HepG2 (cell line): Measurements from ENCODE around the gene PSMA3. TPM values are rescaled to one million over a fixed set of nuclear protein-coding genes. Genes with fewer than 3 reads are reported as not detected.

Source experiments
- ATF2 ChIP-seq: sonication (generic); formaldehyde crosslinking; IDR thresholded peaks from 2 replicates; pipeline ENCODE4 v1.4.0; 2020; ENCODE audit warnings: missing genetic modification reagents
- ATM ChIP-seq: fragments of 450-650 bp; IDR thresholded peaks from 2 replicates; pipeline ENCODE4 v1.7.1; 2017; ENCODE audit warnings: mild to moderate bottlenecking, borderline replicate concordance
- EP300 ChIP-seq, 3 experiments: sonication (generic) in 1 of 3; formaldehyde crosslinking in 1 of 3; IDR thresholded peaks; 2 replicates each; pipeline versions ENCODE4 v1.5.1 to v1.6.1; 2011 to 2020; ENCODE audit warnings: low read depth in 2 of 3, low read length in 2 of 3, borderline replicate concordance in 1 of 3, improper control_type of control experiment in 1 of 3, mild to moderate bottlenecking in 1 of 3, missing genetic modification reagents in 1 of 3, moderate library complexity in 1 of 3
- GFI1 ChIP-seq: sonication (generic); formaldehyde crosslinking; IDR thresholded peaks from 2 replicates; pipeline ENCODE4 v1.5.0; 2020; ENCODE audit warnings: missing genetic modification reagents, mild to moderate bottlenecking, borderline replicate concordance
- HNF4G ChIP-seq, 2 experiments: sonication (generic) in 1 of 2; formaldehyde crosslinking in 1 of 2; IDR thresholded peaks; 2 replicates each; pipeline versions ENCODE4 v1.4.0 to v1.6.1; 2011 to 2020; ENCODE audit warnings: borderline replicate concordance in 2 of 2, low read depth in 2 of 2, mild to moderate bottlenecking in 2 of 2, low read length in 1 of 2, missing genetic modification reagents in 1 of 2, moderate library complexity in 1 of 2
- MLX ChIP-seq: IDR thresholded peaks from 2 replicates; pipeline ENCODE4 v1.6.1; 2016
- NONO ChIP-seq, 2 experiments: fragments of 450-650 bp in 1 of 2; sonication (generic) in 1 of 2; formaldehyde crosslinking in 1 of 2; IDR thresholded peaks in 1 of 2; conservative IDR thresholded peaks in 1 of 2; 2 replicates each; pipeline versions ENCODE4 v1.6.1 to v1.8.0; 2017 to 2022; ENCODE audit warnings: mild to moderate bottlenecking in 1 of 2, missing genetic modification reagents in 1 of 2, moderate library complexity in 1 of 2
- RBFOX2 ChIP-seq: fragments of 200-400 bp; formaldehyde crosslinking; IDR thresholded peaks from 2 replicates; pipeline ENCODE4 v1.6.1; 2017; ENCODE audit warnings: low read depth, mild to moderate bottlenecking, low read length
- SIX4 ChIP-seq: sonication (generic); formaldehyde crosslinking; IDR thresholded peaks from 2 replicates; pipeline ENCODE4 v1.4.0; 2020; ENCODE audit warnings: missing genetic modification reagents
- SMAD1 ChIP-seq: sonication (generic); formaldehyde crosslinking; IDR thresholded peaks from 2 replicates; pipeline ENCODE4 v1.4.0; 2020; ENCODE audit warnings: missing genetic modification reagents, low read depth, mild to moderate bottlenecking, borderline replicate concordance
- TARDBP ChIP-seq: sonication (generic); formaldehyde crosslinking; IDR thresholded peaks from 2 replicates; pipeline ENCODE4 v1.8.0; 2022; ENCODE audit warnings: mild to moderate bottlenecking, missing genetic modification reagents
- ZNF556 ChIP-seq: sonication (generic); formaldehyde crosslinking; IDR thresholded peaks from 2 replicates; pipeline ENCODE4 v1.4.0; 2020; ENCODE audit warnings: mild to moderate bottlenecking, missing genetic modification reagents, borderline replicate concordance
- polyA plus RNA-seq, 8 experiments: library from polyadenylated mRNA; depleted of rRNA in 3 of 8; stranded (reverse) in 7 of 8; unstranded in 1 of 8; fragments of >200 nt; fragmentation: Illumina TruSeq in 4 of 8; extraction: Trizol in 4 of 8; gene quantifications; 2 replicates each; pipeline versions ENCODE4 v1.2.1 to v1.2.3, GENCODE V29; 2011 to 2016; ENCODE audit warnings: low read depth in 4 of 8, missing spikeins in 1 of 8, mixed read lengths in 1 of 8; ENCODE audit not compliant: insufficient read depth in 1 of 8
- total RNA-seq, 5 experiments: library from RNA; depleted of rRNA; stranded (reverse); fragments of >200 nt; fragmentation: Illumina TruSeq; extraction: Trizol; gene quantifications; 2 replicates each; pipeline ENCODE4 v1.2.3, GENCODE V29; 2016; ENCODE audit warnings: low read depth in 1 of 5
- TF ChIP-seq, protein P1 (sequence below): sonication (generic); formaldehyde crosslinking; IDR thresholded peaks from 2 replicates; pipeline ENCODE4 v1.4.0; 2020; ENCODE audit warnings: mild to moderate bottlenecking, missing genetic modification reagents
- TF ChIP-seq, protein P2 (sequence below): sonication (generic); formaldehyde crosslinking; IDR thresholded peaks from 2 replicates; pipeline ENCODE4 v1.4.0; 2020; ENCODE audit warnings: missing genetic modification reagents, borderline replicate concordance
- TF ChIP-seq, protein P3 (sequence below): sonication (generic); formaldehyde crosslinking; IDR thresholded peaks from 2 replicates; pipeline ENCODE4 v1.4.0; 2020; ENCODE audit warnings: missing genetic modification reagents, borderline replicate concordance

The PSMA3 gene
- total and polyA plus RNA-seq, 2 of the 13 experiments (the other 11 are each of a cell fraction or from before 2014, with no cell fraction given) = 232 to 275 TPM

- TF ChIP-seq, protein P1, sequence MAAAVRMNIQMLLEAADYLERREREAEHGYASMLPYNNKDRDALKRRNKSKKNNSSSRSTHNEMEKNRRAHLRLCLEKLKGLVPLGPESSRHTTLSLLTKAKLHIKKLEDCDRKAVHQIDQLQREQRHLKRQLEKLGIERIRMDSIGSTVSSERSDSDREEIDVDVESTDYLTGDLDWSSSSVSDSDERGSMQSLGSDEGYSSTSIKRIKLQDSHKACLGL (CRISPR knock-in tag) = no peak
- TF ChIP-seq, protein P2, sequence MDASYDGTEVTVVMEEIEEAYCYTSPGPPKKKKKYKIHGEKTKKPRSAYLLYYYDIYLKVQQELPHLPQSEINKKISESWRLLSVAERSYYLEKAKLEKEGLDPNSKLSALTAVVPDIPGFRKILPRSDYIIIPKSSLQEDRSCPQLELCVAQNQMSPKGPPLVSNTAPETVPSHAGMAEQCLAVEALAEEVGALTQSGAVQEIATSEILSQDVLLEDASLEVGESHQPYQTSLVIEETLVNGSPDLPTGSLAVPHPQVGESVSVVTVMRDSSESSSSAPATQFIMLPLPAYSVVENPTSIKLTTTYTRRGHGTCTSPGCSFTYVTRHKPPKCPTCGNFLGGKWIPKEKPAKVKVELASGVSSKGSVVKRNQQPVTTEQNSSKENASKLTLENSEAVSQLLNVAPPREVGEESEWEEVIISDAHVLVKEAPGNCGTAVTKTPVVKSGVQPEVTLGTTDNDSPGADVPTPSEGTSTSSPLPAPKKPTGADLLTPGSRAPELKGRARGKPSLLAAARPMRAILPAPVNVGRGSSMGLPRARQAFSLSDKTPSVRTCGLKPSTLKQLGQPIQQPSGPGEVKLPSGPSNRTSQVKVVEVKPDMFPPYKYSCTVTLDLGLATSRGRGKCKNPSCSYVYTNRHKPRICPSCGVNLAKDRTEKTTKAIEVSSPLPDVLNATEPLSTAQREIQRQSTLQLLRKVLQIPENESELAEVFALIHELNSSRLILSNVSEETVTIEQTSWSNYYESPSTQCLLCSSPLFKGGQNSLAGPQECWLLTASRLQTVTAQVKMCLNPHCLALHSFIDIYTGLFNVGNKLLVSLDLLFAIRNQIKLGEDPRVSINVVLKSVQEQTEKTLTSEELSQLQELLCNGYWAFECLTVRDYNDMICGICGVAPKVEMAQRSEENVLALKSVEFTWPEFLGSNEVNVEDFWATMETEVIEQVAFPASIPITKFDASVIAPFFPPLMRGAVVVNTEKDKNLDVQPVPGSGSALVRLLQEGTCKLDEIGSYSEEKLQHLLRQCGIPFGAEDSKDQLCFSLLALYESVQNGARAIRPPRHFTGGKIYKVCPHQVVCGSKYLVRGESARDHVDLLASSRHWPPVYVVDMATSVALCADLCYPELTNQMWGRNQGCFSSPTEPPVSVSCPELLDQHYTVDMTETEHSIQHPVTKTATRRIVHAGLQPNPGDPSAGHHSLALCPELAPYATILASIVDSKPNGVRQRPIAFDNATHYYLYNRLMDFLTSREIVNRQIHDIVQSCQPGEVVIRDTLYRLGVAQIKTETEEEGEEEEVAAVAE (CRISPR knock-in tag) = peak; percentile 84; the same call in 1 of the 2 replicates
- TF ChIP-seq NONO (IDR thresholded peaks at IDR 0.05) (no peak), NONO (CRISPR knock-in tag; conservative IDR thresholded peaks at IDR 0.05) (0 out of 2 replicates have a peak, but pooled peaks have one; percentile 20), ZNF556 (peak; percentile 46; the same call in 1 of the 2 replicates), MLX (CRISPR knock-in tag) (no peak), SMAD1 (CRISPR knock-in tag) (no peak), GFI1 (peak; percentile 59; the same call in 1 of the 2 replicates), HNF4G (IDR thresholded peaks at IDR 0.05; ENCODE audit: borderline replicate concordance, low read depth, low read length) (peak; percentile 76), HNF4G (CRISPR knock-in tag; IDR thresholded peaks at IDR 0.05; ENCODE audit: borderline replicate concordance, low read depth) (no peak), ATM (no peak), RBFOX2 (no peak), TARDBP (peak; percentile 52; the same call in 1 of the 2 replicates), EP300 (IDR thresholded peaks at IDR 0.05; ENCODE audit: low read depth in 2 of 2, low read length in 2 of 2) (peak in 1 of 2 experiments; percentile 70; a peak in 2 of 4 replicates), EP300 (CRISPR knock-in tag; IDR thresholded peaks at IDR 0.05; ENCODE audit: borderline replicate concordance) (no peak), SIX4 (CRISPR knock-in tag) (peak; percentile 71), ATF2 (CRISPR knock-in tag) (peak; percentile 40; the same call in 1 of the 2 replicates)
- TF ChIP-seq, protein P3, sequence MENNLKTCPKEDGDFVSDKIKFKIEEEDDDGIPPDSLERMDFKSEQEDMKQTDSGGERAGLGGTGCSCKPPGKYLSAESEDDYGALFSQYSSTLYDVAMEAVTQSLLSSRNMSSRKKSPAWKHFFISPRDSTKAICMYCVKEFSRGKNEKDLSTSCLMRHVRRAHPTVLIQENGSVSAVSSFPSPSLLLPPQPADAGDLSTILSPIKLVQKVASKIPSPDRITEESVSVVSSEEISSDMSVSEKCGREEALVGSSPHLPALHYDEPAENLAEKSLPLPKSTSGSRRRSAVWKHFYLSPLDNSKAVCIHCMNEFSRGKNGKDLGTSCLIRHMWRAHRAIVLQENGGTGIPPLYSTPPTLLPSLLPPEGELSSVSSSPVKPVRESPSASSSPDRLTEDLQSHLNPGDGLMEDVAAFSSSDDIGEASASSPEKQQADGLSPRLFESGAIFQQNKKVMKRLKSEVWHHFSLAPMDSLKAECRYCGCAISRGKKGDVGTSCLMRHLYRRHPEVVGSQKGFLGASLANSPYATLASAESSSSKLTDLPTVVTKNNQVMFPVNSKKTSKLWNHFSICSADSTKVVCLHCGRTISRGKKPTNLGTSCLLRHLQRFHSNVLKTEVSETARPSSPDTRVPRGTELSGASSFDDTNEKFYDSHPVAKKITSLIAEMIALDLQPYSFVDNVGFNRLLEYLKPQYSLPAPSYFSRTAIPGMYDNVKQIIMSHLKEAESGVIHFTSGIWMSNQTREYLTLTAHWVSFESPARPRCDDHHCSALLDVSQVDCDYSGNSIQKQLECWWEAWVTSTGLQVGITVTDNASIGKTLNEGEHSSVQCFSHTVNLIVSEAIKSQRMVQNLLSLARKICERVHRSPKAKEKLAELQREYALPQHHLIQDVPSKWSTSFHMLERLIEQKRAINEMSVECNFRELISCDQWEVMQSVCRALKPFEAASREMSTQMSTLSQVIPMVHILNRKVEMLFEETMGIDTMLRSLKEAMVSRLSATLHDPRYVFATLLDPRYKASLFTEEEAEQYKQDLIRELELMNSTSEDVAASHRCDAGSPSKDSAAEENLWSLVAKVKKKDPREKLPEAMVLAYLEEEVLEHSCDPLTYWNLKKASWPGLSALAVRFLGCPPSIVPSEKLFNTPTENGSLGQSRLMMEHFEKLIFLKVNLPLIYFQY (CRISPR knock-in tag) = peak; percentile 34; the same call in 1 of the 2 replicates
These were observed 28.1 kb downstream of the PSMA3 start (continued) for GRCh38 chr14:58272588-58273372.
